Epithelial cell of proximal tubule (primary cell): ENCODE data around the gene CNIH3. TPM values are rescaled to one million over a fixed set of nuclear protein-coding genes. Genes with fewer than 3 reads are reported as not detected.

ENCODE experiments used
- DNase-seq: peaks from one replicate; pipeline ENCODE4 v3.0.0-alpha.2; 2011; ENCODE audit warnings: low read depth
- H3K4me3 ChIP-seq: 2 replicates; pipeline ENCODE4 v1.5.1; 2011; ENCODE audit warnings: low read depth, mild to moderate bottlenecking, low read length
- total RNA-seq: library from RNA; depleted of rRNA; stranded (reverse); fragments of >200 nt; gene quantifications from 2 replicates; pipeline ENCODE4 v1.2.3, GENCODE V29; 2015
- TF ChIP-seq, protein P1 (sequence below): conservative IDR thresholded peaks from 2 replicates; pipeline ENCODE4 v1.5.1; 2012; ENCODE audit warnings: low read depth, mild to moderate bottlenecking, low read length

The CNIH3 gene
- total RNA-seq, 1 donor from 2014 or later, result 1.4 TPM

DNA sequence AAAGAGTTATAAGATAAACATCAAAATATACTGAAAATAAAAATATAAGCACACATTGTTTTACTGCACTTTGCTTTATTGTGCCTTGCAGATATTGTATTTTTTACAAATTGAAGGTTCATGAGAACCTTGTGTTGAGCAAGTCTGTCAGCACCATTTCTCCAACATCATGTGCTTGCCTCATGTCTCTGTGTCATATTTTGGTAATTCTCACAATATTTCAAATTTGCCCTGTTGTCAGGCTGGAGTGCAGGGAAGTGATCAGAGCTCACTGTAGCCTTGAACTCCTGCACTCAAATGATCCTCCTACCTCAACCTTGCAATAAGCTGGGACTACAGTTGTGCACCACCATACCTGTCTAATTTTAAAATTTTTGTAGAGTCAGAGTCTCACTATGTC is 21.3 kb upstream of the CNIH3 start:
- TF ChIP-seq, protein P1, sequence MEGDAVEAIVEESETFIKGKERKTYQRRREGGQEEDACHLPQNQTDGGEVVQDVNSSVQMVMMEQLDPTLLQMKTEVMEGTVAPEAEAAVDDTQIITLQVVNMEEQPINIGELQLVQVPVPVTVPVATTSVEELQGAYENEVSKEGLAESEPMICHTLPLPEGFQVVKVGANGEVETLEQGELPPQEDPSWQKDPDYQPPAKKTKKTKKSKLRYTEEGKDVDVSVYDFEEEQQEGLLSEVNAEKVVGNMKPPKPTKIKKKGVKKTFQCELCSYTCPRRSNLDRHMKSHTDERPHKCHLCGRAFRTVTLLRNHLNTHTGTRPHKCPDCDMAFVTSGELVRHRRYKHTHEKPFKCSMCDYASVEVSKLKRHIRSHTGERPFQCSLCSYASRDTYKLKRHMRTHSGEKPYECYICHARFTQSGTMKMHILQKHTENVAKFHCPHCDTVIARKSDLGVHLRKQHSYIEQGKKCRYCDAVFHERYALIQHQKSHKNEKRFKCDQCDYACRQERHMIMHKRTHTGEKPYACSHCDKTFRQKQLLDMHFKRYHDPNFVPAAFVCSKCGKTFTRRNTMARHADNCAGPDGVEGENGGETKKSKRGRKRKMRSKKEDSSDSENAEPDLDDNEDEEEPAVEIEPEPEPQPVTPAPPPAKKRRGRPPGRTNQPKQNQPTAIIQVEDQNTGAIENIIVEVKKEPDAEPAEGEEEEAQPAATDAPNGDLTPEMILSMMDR, result no peak
- H3K4me3 ChIP-seq, result no peak overlapping the region
- no peak for DNase-seq

DNA sequence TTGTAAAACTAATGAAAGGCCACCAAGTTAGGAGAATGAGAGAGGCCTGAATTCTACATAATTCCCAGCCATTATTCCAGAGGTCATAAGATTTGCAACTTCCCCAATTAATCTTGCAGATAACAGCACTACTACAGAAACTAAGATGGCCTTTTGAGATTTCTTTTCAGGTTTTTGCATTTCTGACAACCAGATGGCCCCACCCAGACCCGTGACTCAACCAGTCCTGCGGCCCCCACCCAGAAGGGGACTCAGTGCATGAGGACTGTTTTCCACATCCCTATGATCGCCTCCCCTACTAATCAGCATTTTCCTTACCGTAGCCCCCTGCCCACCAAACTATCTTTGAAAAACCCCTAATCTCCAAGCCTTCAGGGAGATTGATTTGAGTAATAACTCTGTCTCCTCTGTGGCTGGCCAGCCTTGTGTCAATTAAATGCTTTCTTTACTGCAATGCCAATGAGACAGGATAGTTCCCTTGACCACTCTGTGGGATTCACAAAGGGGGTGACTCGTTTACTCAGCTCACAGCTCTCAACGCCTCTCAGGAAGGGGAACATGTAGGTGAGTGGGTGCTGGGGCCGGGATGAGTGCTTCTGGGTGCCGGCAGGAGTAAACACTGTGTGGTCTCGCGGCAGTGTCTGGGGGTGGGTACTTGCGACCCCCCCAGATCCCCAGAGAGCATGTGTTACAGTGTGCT is 10.5 kb upstream of the CNIH3 start:
- H3K4me3 ChIP-seq, result no peak overlapping the region
- TF ChIP-seq, protein P1, result no peak
- no peak for DNase-seq

DNA sequence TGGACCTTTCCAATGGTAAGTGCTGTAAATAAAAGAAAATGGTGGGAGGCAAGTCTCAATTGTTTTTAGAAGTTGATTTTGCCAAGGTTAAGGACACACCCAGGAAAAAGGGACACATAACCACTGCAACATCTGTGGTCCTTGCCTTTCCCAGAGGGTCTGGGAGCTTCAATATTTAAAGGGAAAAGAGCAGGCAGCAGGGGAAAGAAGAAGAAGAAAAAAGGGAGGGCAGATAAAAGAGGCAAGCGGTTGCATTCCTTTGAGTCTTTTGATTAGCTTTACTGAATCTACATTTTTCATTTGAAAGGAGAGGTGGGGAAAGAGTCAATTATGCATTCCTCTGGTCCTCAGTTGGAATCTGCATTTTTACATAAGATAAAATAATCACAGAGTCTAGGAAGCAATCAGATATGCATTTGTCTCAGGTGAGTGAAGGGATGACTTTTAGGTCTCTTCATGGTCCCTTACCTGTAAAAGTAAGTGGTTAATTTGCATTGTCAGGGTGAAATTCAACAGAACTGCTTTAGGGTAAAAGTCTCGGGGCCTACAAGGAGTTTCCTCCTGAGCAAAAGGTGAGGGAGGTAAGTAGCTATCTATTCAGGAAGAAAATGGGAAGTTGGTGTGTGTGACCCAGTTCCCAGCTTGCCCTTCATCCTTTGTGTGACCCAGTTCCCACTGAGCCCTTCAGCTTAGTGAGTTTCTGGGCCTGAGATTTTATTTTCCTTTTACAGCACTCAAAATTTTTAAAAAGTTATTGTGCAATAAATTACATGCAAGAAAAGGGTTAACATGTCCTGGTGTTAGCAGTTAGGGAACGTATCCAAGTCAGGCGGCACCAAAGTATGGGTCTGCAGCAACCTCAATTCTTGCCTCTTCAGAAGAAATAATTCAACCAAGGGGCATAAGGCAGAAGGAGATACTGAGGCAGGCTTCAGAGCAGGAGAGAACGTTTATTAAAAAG is 8.6 kb upstream of the CNIH3 start:
- H3K4me3 ChIP-seq, result no peak overlapping the region
- DNase-seq, result no peak
- TF ChIP-seq, protein P1, result no peak

DNA sequence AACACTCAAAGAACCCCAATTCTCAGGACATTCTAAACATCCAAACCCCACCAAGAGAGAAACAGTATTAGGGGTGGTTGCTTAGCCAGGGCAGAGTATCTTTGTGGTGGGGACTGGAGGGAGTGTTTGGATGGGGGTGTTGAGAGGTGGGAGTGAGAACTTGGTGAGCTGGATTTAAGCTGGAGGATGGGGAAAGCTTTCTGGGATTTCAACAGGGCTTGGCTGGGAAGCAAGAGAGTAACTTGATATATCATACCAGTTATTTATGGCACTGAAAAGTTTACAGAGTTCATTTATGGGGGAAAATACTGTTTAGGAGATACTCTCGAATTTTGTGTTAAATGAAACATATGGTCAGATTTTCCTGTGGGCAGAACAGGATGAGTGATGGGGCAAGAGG is 6.8 kb upstream of the CNIH3 start:
- TF ChIP-seq, protein P1, result no peak
- H3K4me3 ChIP-seq, result no peak overlapping the region
- no peak for DNase-seq

DNA sequence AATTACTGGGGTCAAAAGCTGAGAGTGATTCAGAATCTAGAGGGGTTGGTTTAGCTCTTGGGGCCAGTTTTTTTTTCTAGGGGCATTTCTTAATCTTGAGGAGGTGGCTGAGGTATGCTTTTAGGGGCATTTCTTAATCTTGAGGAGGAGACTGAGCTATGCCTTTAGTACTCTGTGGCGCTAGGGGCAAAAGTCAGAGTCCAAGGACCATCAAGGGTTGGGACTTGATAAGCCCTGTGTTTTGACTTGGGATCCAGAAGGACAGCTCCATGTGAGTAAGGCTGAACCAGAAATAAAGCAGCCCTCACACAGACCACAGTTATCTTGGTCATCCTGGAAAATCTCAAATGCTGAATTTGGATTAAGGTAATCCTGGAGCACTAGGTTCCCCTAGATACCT is 3.9 kb upstream of the CNIH3 start:
- TF ChIP-seq, protein P1, result no peak
- H3K4me3 ChIP-seq, result no peak overlapping the region
- DNase-seq, result no peak

DNA sequence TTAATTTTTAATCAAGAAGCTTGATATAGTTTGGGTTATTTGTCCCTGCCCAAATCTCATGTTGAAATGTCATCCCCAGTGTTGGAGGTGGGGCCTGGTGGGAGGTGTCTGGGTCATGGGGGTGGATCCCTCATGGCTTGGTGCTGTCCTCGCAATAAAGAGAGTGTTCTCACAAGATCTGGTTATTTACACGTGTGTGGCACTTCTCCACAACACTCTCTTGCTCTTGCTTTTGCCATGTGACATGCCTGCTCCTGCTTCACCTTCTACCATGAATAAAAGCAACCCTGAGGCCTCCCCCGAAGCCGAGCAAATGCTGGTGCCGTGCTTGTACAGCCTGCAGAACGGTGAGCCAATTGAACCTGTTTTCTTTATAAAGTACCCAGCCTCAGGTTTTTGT is 2.6 kb upstream of the CNIH3 start:
- H3K4me3 ChIP-seq, result no peak overlapping the region
- no peak for DNase-seq
- TF ChIP-seq, protein P1, result no peak
